ENCODE results near the gene SMARCB1.

SMARCB1 gene

DNA sequence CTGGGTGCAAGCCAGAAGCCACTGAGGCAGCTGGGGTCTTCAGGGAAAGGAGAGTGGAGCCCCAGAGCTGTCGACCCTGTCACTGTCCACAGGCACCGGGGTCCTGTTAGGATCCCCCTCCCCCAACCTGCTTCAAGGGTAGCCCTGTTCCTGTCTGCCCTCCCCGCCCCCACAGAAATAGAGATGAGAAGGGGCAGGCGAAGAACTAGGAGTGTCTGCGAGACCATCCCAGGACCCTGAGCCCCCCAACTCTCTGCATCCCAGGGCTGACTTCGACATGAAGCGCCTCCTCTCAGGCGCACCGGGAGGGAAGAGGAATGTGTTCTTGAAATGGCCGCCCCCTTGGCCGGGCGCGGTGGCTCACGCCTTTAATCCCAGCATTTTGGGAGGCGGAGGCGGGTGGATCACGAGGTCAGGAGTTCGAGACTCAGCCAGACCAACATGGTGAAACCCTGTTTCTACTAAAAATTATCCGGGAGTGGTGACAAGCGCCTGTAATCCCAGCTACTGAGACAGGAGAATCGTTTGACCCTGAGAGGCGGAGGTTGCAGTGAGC lies 35.2 kb upstream of the SMARCB1 start:
- peak overlapping the region; percentile 90 for H3K4me3 ChIP-seq (ENCODE audit: low read depth, low read length)
- DNase-seq = peak; percentile 35
- H3K27me3 ChIP-seq (ENCODE audit: insufficient read depth, low read depth, severe bottlenecking) = no peaks in the 10 kb centered on the region
- H3K36me3 ChIP-seq = no peaks in the 10 kb centered on the region
- peak overlapping the region; percentile 86 for H3K27ac ChIP-seq
- TF ChIP-seq, protein P1, sequence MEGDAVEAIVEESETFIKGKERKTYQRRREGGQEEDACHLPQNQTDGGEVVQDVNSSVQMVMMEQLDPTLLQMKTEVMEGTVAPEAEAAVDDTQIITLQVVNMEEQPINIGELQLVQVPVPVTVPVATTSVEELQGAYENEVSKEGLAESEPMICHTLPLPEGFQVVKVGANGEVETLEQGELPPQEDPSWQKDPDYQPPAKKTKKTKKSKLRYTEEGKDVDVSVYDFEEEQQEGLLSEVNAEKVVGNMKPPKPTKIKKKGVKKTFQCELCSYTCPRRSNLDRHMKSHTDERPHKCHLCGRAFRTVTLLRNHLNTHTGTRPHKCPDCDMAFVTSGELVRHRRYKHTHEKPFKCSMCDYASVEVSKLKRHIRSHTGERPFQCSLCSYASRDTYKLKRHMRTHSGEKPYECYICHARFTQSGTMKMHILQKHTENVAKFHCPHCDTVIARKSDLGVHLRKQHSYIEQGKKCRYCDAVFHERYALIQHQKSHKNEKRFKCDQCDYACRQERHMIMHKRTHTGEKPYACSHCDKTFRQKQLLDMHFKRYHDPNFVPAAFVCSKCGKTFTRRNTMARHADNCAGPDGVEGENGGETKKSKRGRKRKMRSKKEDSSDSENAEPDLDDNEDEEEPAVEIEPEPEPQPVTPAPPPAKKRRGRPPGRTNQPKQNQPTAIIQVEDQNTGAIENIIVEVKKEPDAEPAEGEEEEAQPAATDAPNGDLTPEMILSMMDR (IDR thresholded peaks at IDR 0.05; ENCODE audit: low read depth, low read length) = no peak
- no peaks in the 10 kb centered on the region for H3K9me3 ChIP-seq (ENCODE audit: severe bottlenecking)

DNA sequence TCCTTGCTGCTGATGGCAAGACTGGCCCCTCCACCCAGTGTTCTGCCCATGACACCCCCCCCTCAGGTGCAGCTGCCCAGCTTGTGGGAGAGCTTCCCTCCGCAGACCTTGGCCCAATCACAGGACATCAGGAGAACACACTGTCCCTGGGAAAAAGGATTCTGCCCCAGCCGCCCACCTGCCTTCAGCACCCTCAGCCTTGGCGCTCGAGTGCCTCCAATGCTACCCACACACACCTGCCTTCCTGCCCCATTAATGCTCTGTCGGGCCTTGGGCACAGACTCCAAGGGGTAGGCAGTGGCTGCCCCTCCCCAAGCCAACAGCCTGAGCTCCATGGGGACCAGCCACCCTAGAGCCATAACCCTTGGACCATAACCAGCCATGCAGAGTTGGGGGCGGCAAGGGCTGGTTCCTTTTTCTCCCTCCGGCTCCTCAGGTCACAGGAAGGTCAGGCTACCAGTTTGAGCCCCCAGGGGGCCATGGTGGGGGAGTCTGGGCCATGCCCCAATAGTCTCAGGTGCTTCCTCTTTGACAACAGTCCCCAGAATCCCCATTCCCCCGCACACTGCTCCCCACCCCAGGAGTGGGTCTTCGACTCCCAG lies 34.6 kb upstream of the SMARCB1 start:
- H3K9me3 ChIP-seq (ENCODE audit: severe bottlenecking) = no peaks in the 10 kb centered on the region
- H3K27ac ChIP-seq = no peak overlapping the region
- H3K36me3 ChIP-seq = no peaks in the 10 kb centered on the region
- H3K4me3 ChIP-seq (ENCODE audit: low read depth, low read length) = no peak overlapping the region
- no peaks in the 10 kb centered on the region for H3K27me3 ChIP-seq (ENCODE audit: insufficient read depth, low read depth, severe bottlenecking)
- DNase-seq = no peak
- TF ChIP-seq, protein P1 (IDR thresholded peaks at IDR 0.05; ENCODE audit: low read depth, low read length) = no peak

DNA sequence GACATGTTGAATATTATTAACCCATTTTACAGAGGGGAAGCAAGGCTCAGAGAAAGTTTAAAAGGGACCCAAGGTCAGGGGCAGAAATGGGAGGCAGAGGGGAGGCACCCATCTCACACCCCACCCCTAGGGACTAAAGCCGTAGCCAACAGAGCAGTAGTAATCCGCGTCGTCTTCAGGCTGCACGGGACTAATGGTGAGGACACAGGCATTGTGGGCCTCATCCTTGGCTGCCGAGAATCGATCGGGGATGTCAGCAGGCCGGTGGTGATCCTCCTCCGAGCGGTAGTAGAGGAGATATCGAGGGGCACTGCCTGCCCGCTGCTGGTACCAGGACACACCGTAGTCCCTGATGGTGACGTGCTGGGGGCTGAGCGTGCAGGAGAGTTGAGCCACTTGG lies 34.0 kb upstream of the SMARCB1 start:
- Histone ChIP-seq H3K27ac (no peak overlapping the region), H3K27me3 (ENCODE audit: insufficient read depth, low read depth, severe bottlenecking) (no peaks in the 10 kb centered on the region), H3K9me3 (ENCODE audit: severe bottlenecking) (no peaks in the 10 kb centered on the region), H3K4me3 (ENCODE audit: low read depth, low read length) (no peak overlapping the region), H3K36me3 (no peaks in the 10 kb centered on the region)
- TF ChIP-seq, protein P1 (IDR thresholded peaks at IDR 0.05; ENCODE audit: low read depth, low read length) = no peak
- DNase-seq = no peak

DNA sequence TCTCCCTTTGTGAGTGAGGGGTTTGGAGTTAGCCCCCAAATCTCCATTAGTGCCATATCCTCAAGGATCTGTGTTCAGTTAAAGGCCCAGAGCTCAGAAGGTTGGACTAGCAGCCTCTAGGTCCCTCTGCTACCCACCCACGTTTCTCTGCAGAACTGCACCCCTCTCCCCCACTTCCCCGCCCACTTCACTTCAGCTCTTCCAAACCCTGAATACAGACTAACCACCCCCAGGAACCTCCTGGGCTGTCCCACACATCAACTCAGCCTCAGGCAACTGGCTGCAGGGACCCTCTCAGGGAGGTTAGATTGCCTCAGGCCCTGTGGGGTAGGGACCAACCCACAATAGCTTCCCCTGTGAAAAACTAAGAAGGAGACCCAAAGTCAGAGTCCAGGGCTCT lies 33.4 kb upstream of the SMARCB1 start:
- no peaks in the 10 kb centered on the region for H3K9me3 ChIP-seq (ENCODE audit: severe bottlenecking)
- no peaks in the 10 kb centered on the region for H3K36me3 ChIP-seq
- no peak for DNase-seq
- no peak overlapping the region for H3K27ac ChIP-seq
- TF ChIP-seq, protein P1 (IDR thresholded peaks at IDR 0.05; ENCODE audit: low read depth, low read length) = no peak
- no peaks in the 10 kb centered on the region for H3K27me3 ChIP-seq (ENCODE audit: insufficient read depth, low read depth, severe bottlenecking)
- no peak overlapping the region for H3K4me3 ChIP-seq (ENCODE audit: low read depth, low read length)

DNA sequence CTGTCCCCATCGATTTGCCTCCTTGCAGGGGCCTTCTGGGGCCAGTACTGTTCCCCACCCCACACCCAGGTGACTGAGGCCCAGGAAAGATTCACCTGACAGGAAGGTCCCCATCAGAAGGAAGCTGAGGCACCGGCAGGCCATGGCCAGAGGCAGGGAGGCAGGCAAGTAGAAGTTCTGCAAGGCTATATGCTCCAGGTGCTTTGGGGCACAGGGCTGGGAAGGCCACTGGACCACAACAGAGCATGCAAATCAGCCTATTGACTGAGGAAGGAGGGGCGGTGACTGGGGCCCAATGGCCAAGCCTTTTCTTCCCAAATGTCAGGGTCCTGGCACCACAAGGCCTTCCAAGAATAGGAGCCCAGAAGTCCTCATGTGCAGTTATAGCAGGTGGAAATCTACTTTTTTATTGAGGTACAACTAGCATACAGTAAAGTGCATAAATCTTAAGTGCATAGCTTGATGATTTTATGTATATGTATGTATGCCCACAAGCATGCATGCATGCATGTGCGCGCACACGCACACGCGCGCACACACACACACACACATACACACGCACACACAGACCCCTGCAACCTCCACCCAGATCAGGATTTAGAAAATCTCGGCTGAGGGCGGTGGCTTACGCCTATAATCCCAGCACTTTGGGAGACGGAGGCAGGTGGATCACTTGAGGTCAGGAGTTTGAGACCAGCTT lies 32.4 kb upstream of the SMARCB1 start, which contains the start of gene VPREB3:
Gene VPREB3, minus strand, starts transcription at position 206 of the 700 bp plus-strand sequence. Its CDS starts 62 bp downstream, at position 144.
- DNase-seq = no peak
- no peaks in the 10 kb centered on the region for H3K9me3 ChIP-seq (ENCODE audit: severe bottlenecking)
- H3K27me3 ChIP-seq (ENCODE audit: insufficient read depth, low read depth, severe bottlenecking) = no peaks in the 10 kb centered on the region
- no peaks in the 10 kb centered on the region for H3K36me3 ChIP-seq
- H3K4me3 ChIP-seq (ENCODE audit: low read depth, low read length) = no peak within 1 kb of the TSS
- H3K27ac ChIP-seq = no peak within 1 kb of the TSS
- TF ChIP-seq, protein P1 (IDR thresholded peaks at IDR 0.05; ENCODE audit: low read depth, low read length) = no peak

All from WERI-Rb-1 (cell line).